ENCODE data around the gene ZIC4.

GRCh38 chr3:147426931-147427330 is 20.6 kb upstream of the ZIC4 start:
- TF ChIP-seq KDM1A (IDR thresholded peaks at IDR 0.05; ENCODE audit: borderline replicate concordance) (no peak), FOXK2 (IDR thresholded peaks at IDR 0.05) (no peak), USF1 (IDR thresholded peaks at IDR 0.05; ENCODE audit: borderline replicate concordance, extremely low read length, insufficient read depth, low read depth, low read length) (no peak), POLR2A (IDR thresholded peaks at IDR 0.05; ENCODE audit: low read depth, low read length) (no peak), CTCF (IDR thresholded peaks at IDR 0.05 in 2 of 3, conservative IDR thresholded peaks at IDR 0.05 in 1 of 3; ENCODE audit: control insufficient read depth in 2 of 3, extremely low read depth in 1 of 3, insufficient read depth in 1 of 3, low read depth in 3 of 3, low read length in 3 of 3) (no peak), ELK1 (IDR thresholded peaks at IDR 0.05; ENCODE audit: low read depth, low read length) (no peak), LARP7 (IDR thresholded peaks at IDR 0.05) (no peak), KAT2A (conservative IDR thresholded peaks at IDR 0.05; ENCODE audit: control insufficient read depth, low read depth, low read length) (no peak), ZBTB40 (IDR thresholded peaks at IDR 0.05; ENCODE audit: borderline replicate concordance) (no peak)

All from GM12878 (cell line).